Measurements from ENCODE around the gene BMPR1B. TPM values are rescaled to one million over a fixed set of nuclear protein-coding genes. Genes with fewer than 3 reads are reported as not detected.
A peak's percentile ranks its signal among the peaks of the same experiment; 100 is the strongest.

BMPR1B gene
- total and polyA plus RNA-seq, 2 of the 8 experiments (the other 6 are each of a cell fraction or from before 2014, with no cell fraction given), result 0.14 to 1.1 TPM

GRCh38 chr4:94849901-94850300, 92.1 kb downstream of the BMPR1B start:
- H2BK120ac ChIP-seq (replicated peaks; ENCODE audit: low read depth, low read length), result no peak overlapping the region
- H3K27me3 ChIP-seq (replicated peaks in 1 of 4; ENCODE audit: control insufficient read depth in 3 of 4, extremely low read depth in 1 of 4, insufficient read depth in 3 of 4, low read length in 3 of 4), result no peaks in the 10 kb centered on the region
- H3K4me3 ChIP-seq (ENCODE audit: extremely low read depth in 1 of 4, insufficient read depth in 2 of 4, low read depth in 3 of 4, low read length in 4 of 4), result no peak overlapping the region
- H3K56ac ChIP-seq (replicated peaks; ENCODE audit: insufficient read length, low read depth, low read length), result no peak overlapping the region
- no peaks in the 10 kb centered on the region for H3K9me3 ChIP-seq (ENCODE audit: insufficient read depth in 2 of 2, low read depth in 1 of 2, low read length in 1 of 2)
- H3K4me2 ChIP-seq (ENCODE audit: insufficient read depth in 1 of 2, low read depth in 2 of 2, low read length in 2 of 2), result no peak overlapping the region
- H2BK15ac ChIP-seq (ENCODE audit: low read length), result no peak overlapping the region
- H2AK5ac ChIP-seq (ENCODE audit: low read depth, low read length), result no peak overlapping the region
- H3K27ac ChIP-seq (ENCODE audit: low read depth, low read length), result no peak overlapping the region
- ChIA-PET CTCF (ENCODE audit: partially characterized antibody) (no interaction called here), POLR2A (ENCODE audit: partially characterized antibody) (no interaction called here)
- no peak for TF ChIP-seq NANOG (IDR thresholded peaks at IDR 0.05; ENCODE audit: insufficient read depth, low read depth, low read length, poor library complexity, severe bottlenecking)
- no peak for TF ChIP-seq EP300 (IDR thresholded peaks at IDR 0.05; ENCODE audit: borderline replicate concordance in 1 of 2, low read depth in 2 of 2, low read length in 2 of 2)
- TF ChIP-seq KDM1A (IDR thresholded peaks at IDR 0.05; ENCODE audit: borderline replicate concordance, low read length), result no peak
- no peak for FAIRE-seq
- 89% methylated on average over 2 of the region's 2 CpGs; no CpG with 5 or more reads in 1 of the 2 experiments for WGBS, 2 experiments (ENCODE audit: extremely low coverage in 1 of 2, insufficient coverage in 1 of 2, insufficient read length in 1 of 2, insufficient replicate concordance in 2 of 2, low coverage in 1 of 2, low lambda C conversion rate in 2 of 2, missing lambda C conversion rate in 1 of 2)
- H2AFZ ChIP-seq (ENCODE audit: low read length), result 0 out of 2 replicates have a peak overlapping the region, but pooled peaks have one; percentile 3
- H3K79me1 ChIP-seq (ENCODE audit: low read depth, low read length), result no peaks in the 10 kb centered on the region
- no peak overlapping the region for H3K4ac ChIP-seq (replicated peaks; ENCODE audit: insufficient read length, low read depth, low read length)
- no peaks in the 10 kb centered on the region for H3K79me2 ChIP-seq (ENCODE audit: control insufficient read depth in 1 of 2, insufficient read depth in 2 of 2, low read length in 2 of 2)
- H2BK12ac ChIP-seq (ENCODE audit: low read depth, low read length), result no peak overlapping the region
- no peak overlapping the region for H3K9ac ChIP-seq (replicated peaks in 1 of 4; ENCODE audit: extremely low read depth in 1 of 4, low read depth in 3 of 4, low read length in 3 of 4)
- H4K91ac ChIP-seq (replicated peaks; ENCODE audit: insufficient read length, low read length), result no peak overlapping the region
- H3K4me1 ChIP-seq (replicated peaks in 1 of 4; ENCODE audit: control insufficient read depth in 3 of 4, insufficient read depth in 4 of 4, low read length in 3 of 4), result no peaks in the 10 kb centered on the region
- H4K20me1 ChIP-seq (replicated peaks in 1 of 2; ENCODE audit: control insufficient read depth in 1 of 2, insufficient read depth in 2 of 2, low read length in 2 of 2), result no peaks in the 10 kb centered on the region
- H3K23ac ChIP-seq (ENCODE audit: insufficient read length), result no peak overlapping the region
- H2BK5ac ChIP-seq (ENCODE audit: low read depth, low read length), result no peak overlapping the region
- H3K23me2 ChIP-seq (ENCODE audit: low read depth, low read length), result no peaks in the 10 kb centered on the region; the same call in 1 of the 2 replicates
- no peaks in the 10 kb centered on the region for H3K36me3 ChIP-seq (ENCODE audit: control insufficient read depth in 2 of 4, insufficient read depth in 4 of 4, low read length in 3 of 4)
- no peak overlapping the region for H3K14ac ChIP-seq (ENCODE audit: insufficient read length)
- DNase-seq (ENCODE audit: low read depth in 1 of 2, low spot score in 2 of 2), result no peak
- H4K5ac ChIP-seq (ENCODE audit: insufficient read length, low read depth, low read length), result no peak overlapping the region
- H3K18ac ChIP-seq (ENCODE audit: extremely low read depth, low read length), result no peak overlapping the region
- H4K8ac ChIP-seq (ENCODE audit: extremely low read depth, insufficient read depth, low read length), result no peak overlapping the region; the same call in 1 of the 2 replicates
- H2BK20ac ChIP-seq (ENCODE audit: low read length), result no peak overlapping the region

All from H1 (cell line).